B cell (primary cell): ENCODE measurements around the gene DLX3. TPM values are rescaled to one million over a fixed set of nuclear protein-coding genes. Genes with fewer than 3 reads are reported as not detected.

ENCODE experiments used
- ATAC-seq: fragments of 200-7000 bp; cut with Tn5 transposase; one replicate; pipeline ENCODE4 v1.10.0; 2021; ENCODE audit warnings: low read depth, mild to moderate bottlenecking, moderate number of reproducible peaks, moderate library complexity
- CTCF ChIA-PET: fragments of 350-600 bp; sonication (Branson Sonifier 250); formaldehyde crosslinking; loops from one replicate; lab custom pipeline; 2021; ENCODE audit warnings: antibody characterized with exemption, inconsistent platforms; lab: Charles Lee
- POLR2A ChIA-PET: fragments of 350-600 bp; sonication (Branson Sonifier 250); formaldehyde crosslinking; loops from one replicate; lab custom pipeline; 2021; ENCODE audit warnings: antibody characterized with exemption; lab: Charles Lee
- DNase-seq: peaks from one replicate; pipeline ENCODE4 v3.0.0; 2013
- H2AFZ ChIP-seq: 2 replicates; pipeline ENCODE4 v1.6.1; 2012; ENCODE audit warnings: mild to moderate bottlenecking, low read depth, low read length; ENCODE audit not compliant: insufficient read depth, poor library complexity, severe bottlenecking
- H3K27ac ChIP-seq, 2 donors: 1 replicate in 1 of 2; 2 replicates in 1 of 2; pipeline ENCODE4 v1.5.1; 2012 to 2013; ENCODE audit warnings: low read length in 2 of 2, mild to moderate bottlenecking in 2 of 2, moderate library complexity in 1 of 2
- H3K27me3 ChIP-seq, 4 experiments: fragments of 200-600 bp in 1 of 4; sonication (generic) in 1 of 4; replicated peaks in 1 of 4; 1 replicate in 2 of 4; 2 replicates in 2 of 4; pipeline versions ENCODE4 v1.6.1 to v1.7.0; 2013 to 2016; ENCODE audit warnings: low read length in 3 of 4, mild to moderate bottlenecking in 2 of 4, mixed read lengths in 1 of 4, moderate library complexity in 1 of 4; ENCODE audit not compliant: insufficient read depth in 4 of 4, control insufficient read depth in 3 of 4; ENCODE audit errors: control extremely low read depth in 1 of 4
- H3K36me3 ChIP-seq, 2 experiments: replicated peaks in 1 of 2; 1 replicate in 1 of 2; 2 replicates in 1 of 2; pipeline versions ENCODE4 v1.6.1 to v1.7.1; 2013; ENCODE audit warnings: low read length in 1 of 2; ENCODE audit not compliant: insufficient read depth in 2 of 2, control insufficient read depth in 1 of 2; ENCODE audit errors: control extremely low read depth in 1 of 2, extremely low read depth in 1 of 2
- H3K4me1 ChIP-seq, 2 donors: fragments of 200-600 bp in 1 of 2; sonication (generic) in 1 of 2; 1 replicate in 1 of 2; 2 replicates in 1 of 2; pipeline versions ENCODE4 v1.5.1 to v1.6.1; 2013 to 2017; ENCODE audit warnings: low read length in 2 of 2; ENCODE audit not compliant: control insufficient read depth in 2 of 2, insufficient read depth in 2 of 2
- H3K4me2 ChIP-seq: replicated peaks from 2 replicates; pipeline ENCODE3; 2012; ENCODE audit warnings: mild to moderate bottlenecking, low read depth, low read length; ENCODE audit not compliant: poor library complexity, severe bottlenecking
- H3K4me3 ChIP-seq, 5 experiments: fragments of 200-600 bp in 1 of 5; sonication (generic) in 1 of 5; 1 replicate in 3 of 5; 2 replicates in 2 of 5; pipeline versions ENCODE4 v1.5.1 to v1.7.0; 2011 to 2016; ENCODE audit warnings: low read length in 4 of 5, mild to moderate bottlenecking in 4 of 5, low read depth in 2 of 5, control low read depth in 1 of 5, moderate library complexity in 1 of 5; ENCODE audit not compliant: insufficient read depth in 1 of 5; ENCODE audit errors: control extremely low read depth in 1 of 5, extremely low read depth in 1 of 5
- H3K79me2 ChIP-seq: fragments of 200-600 bp; sonication (generic); one replicate; pipeline ENCODE4 v1.6.0; 2016; ENCODE audit warnings: low read length; ENCODE audit not compliant: control insufficient read depth, insufficient read depth
- H3K9ac ChIP-seq: fragments of 200-600 bp; sonication (generic); 2 replicates; pipeline ENCODE4 v1.6.1; 2017; ENCODE audit warnings: mild to moderate bottlenecking, low read length, moderate library complexity
- H3K9me3 ChIP-seq, 3 donors: one replicate each; pipeline versions ENCODE4 v1.6.1 to v1.7.1; 2013; ENCODE audit warnings: low read length in 2 of 3; ENCODE audit not compliant: control insufficient read depth in 2 of 3, insufficient read depth in 1 of 3; ENCODE audit errors: control extremely low read depth in 1 of 3
- H4K20me1 ChIP-seq: 2 replicates; pipeline ENCODE4 v1.6.0; 2012; ENCODE audit warnings: mild to moderate bottlenecking, low read length; ENCODE audit not compliant: insufficient read depth, control insufficient read depth, poor library complexity, severe bottlenecking
- H3K27ac Mint-ChIP-seq: one replicate; pipeline ENCODE4 v1.8.0; 2021; ENCODE audit warnings: mixed read lengths
- H3K27me3 Mint-ChIP-seq: one replicate; pipeline ENCODE4 v1.8.0; 2021; ENCODE audit warnings: mixed read lengths
- H3K4me1 Mint-ChIP-seq: one replicate; pipeline ENCODE4 v1.8.0; 2021; ENCODE audit warnings: mixed read lengths
- H3K4me3 Mint-ChIP-seq: one replicate; pipeline ENCODE4 v1.8.0; 2021; ENCODE audit warnings: mixed read lengths
- H3K9me3 Mint-ChIP-seq: one replicate; pipeline ENCODE4 v1.8.0; 2022; ENCODE audit warnings: mixed read lengths; ENCODE audit not compliant: insufficient read depth
- CTCF ChIP-seq: fragments of 200-600 bp; IDR thresholded peaks from one replicate; pipeline ENCODE4 v1.8.0; 2022; ENCODE audit warnings: antibody characterized with exemption, mild to moderate bottlenecking
- EZH2 ChIP-seq: IDR thresholded peaks from 2 replicates; pipeline ENCODE4 v1.6.1; 2012; ENCODE audit warnings: borderline replicate concordance, low read depth, mild to moderate bottlenecking, moderate library complexity, low read length; ENCODE audit not compliant: insufficient read depth, poor library complexity, severe bottlenecking
- WGBS: methylation state at CpG from one replicate; pipeline ENCODE4 v1.1.5; 2013; ENCODE audit warnings: missing lambda C conversion rate; ENCODE audit not compliant: insufficient coverage; 5-methylcytosine and 5-hydroxymethylcytosine counted together
- intact Hi-C: fragments of 100-400 bp; cut with micrococcal nuclease; formaldehyde crosslinking; loops from one replicate; pipeline ENCODE4 v1.10.0; 2022
- polyA plus RNA-seq: library from polyadenylated mRNA; depleted of rRNA; stranded (reverse); fragments of >200 nt; gene quantifications from 2 replicates; pipeline ENCODE4 v1.2.3, GENCODE V29; 2012
- total RNA-seq, 2 donors: library from RNA; stranded (reverse); fragments of 120-200 nt in 1 of 2; gene quantifications; 1 replicate in 1 of 2; 2 replicates in 1 of 2; pipeline versions ENCODE4 v1.2.3 to v1.2.4, GENCODE V29; 2013 to 2022

Gene DLX3
- total and polyA plus RNA-seq, 2 donors (not counting 1 experiment from before 2014, with no cell fraction given), result not detected

GRCh38 chr17:50027172-50027880 is 32.3 kb upstream of the DLX3 start:
- no peaks in the 10 kb centered on the region for H3K9me3 Mint-ChIP-seq
- H3K27me3 ChIP-seq, result peaks cover 0 to 31% (median 13%) of the 10 kb centered on the region in 4 experiments
- H4K20me1 ChIP-seq, result no peaks in the 10 kb centered on the region
- H3K36me3 ChIP-seq, result no peaks in the 10 kb centered on the region
- H3K4me3 Mint-ChIP-seq, result peak overlapping the region; percentile 59
- DNase-seq (no peak), ATAC-seq (peak; percentile 52)
- H3K9me3 ChIP-seq, result no peaks in the 10 kb centered on the region
- peak overlapping the region; percentile 32 for H2AFZ ChIP-seq
- H3K27ac ChIP-seq, result no peak overlapping the region
- ChIA-PET POLR2A (no interaction called here), CTCF (interaction anchor here (0.8 to 4.9 kb wide), 10 partner anchors 21 to 271 kb away, joined by 3 to 68 read pairs (median 5); partner anchors contain the start of gene ITGA3)
- H3K79me2 ChIP-seq, result no peaks in the 10 kb centered on the region
- WGBS, result 3% methylated on average over 26 of the region's 27 CpGs
- H3K9ac ChIP-seq, result peak overlapping the region; percentile 26
- no peak for TF ChIP-seq EZH2
- TF ChIP-seq CTCF, result peak; percentile 68
- peak overlapping the region in 1 of 5 experiments; percentile 15 for H3K4me3 ChIP-seq
- intact Hi-C loops, result loop anchor here (1.0 kb wide), 3 partner anchors 28 to 270 kb away; no protein-coding TSS in a partner anchor
- H3K4me1 ChIP-seq, result peaks cover 10 to 13% of the 10 kb centered on the region in 2 donors
- H3K27me3 Mint-ChIP-seq, result peaks cover 38% of the 10 kb centered on the region
- no peak overlapping the region for H3K27ac Mint-ChIP-seq
- H3K4me2 ChIP-seq, result peak overlapping the region; percentile 57
- peaks cover 11% of the 10 kb centered on the region for H3K4me1 Mint-ChIP-seq

- WGBS, result 3% methylated on average over 3 of the region's 6 CpGs
- H3K4me3 ChIP-seq, result peak overlapping the region in 1 of 5 experiments; percentile 15
- intact Hi-C loops, result loop anchor here (1.0 kb wide), 3 partner anchors 28 to 270 kb away; no protein-coding TSS in a partner anchor
- DNase-seq (peak; percentile 77), ATAC-seq (peak; percentile 88)
- peak overlapping the region; percentile 57 for H3K4me2 ChIP-seq
- peak overlapping the region; percentile 71 for H3K27ac Mint-ChIP-seq
- H3K27me3 ChIP-seq, result peaks cover 0 to 31% (median 13%) of the 10 kb centered on the region in 4 experiments
- no peaks in the 10 kb centered on the region for H3K36me3 ChIP-seq
- H3K4me1 ChIP-seq, result peaks cover 10 to 13% of the 10 kb centered on the region in 2 donors
- H3K4me3 Mint-ChIP-seq, result peak overlapping the region; percentile 45
- H3K27me3 Mint-ChIP-seq, result peaks cover 40% of the 10 kb centered on the region
- no peak overlapping the region for H3K27ac ChIP-seq
- H3K9me3 ChIP-seq, result no peaks in the 10 kb centered on the region
- CTCF ChIA-PET, result interaction anchor here (0.8 to 4.9 kb wide), 7 partner anchors 21 to 271 kb away, joined by 3 to 68 read pairs (median 4); partner anchors contain the start of gene ITGA3
- TF ChIP-seq CTCF (peak; percentile 91), EZH2 (no peak)
- peak overlapping the region; percentile 26 for H3K9ac ChIP-seq
- POLR2A ChIA-PET, result no interaction called here
- H3K9me3 Mint-ChIP-seq, result no peaks in the 10 kb centered on the region
- H2AFZ ChIP-seq, result peak overlapping the region; percentile 32
- peaks cover 11% of the 10 kb centered on the region for H3K4me1 Mint-ChIP-seq
- no peaks in the 10 kb centered on the region for H4K20me1 ChIP-seq
- H3K79me2 ChIP-seq, result no peaks in the 10 kb centered on the region
Observed at GRCh38 chr17:50026837-50027171, 31.8 kb upstream of the DLX3 start.
